Gastrocnemius medialis (tissue), 4 donors: ENCODE data around the gene ZDHHC14. TPM values are rescaled to one million over a fixed set of nuclear protein-coding genes. Genes with fewer than 3 reads are reported as not detected.

ENCODE experiments used
- ATAC-seq, 2 donors: fragments of 150-250 bp; one replicate each; pipeline ENCODE4 v1.9.1; 2016
- DNase-seq, 2 donors: peaks; one replicate each; pipeline ENCODE4 v3.0.0-alpha.2; 2019
- H3K27ac ChIP-seq, 4 donors: fragments of 200-600 bp; sonication (generic); 1 replicate in 1 of 4; 2 replicates in 3 of 4; pipeline ENCODE4 v1.5.1; 2016 to 2018; ENCODE audit warnings: mild to moderate bottlenecking in 2 of 4, moderate library complexity in 1 of 4
- H3K27me3 ChIP-seq, 3 donors: fragments of 200-600 bp; sonication (generic) in 2 of 3; 1 replicate in 1 of 3; 2 replicates in 2 of 3; pipeline versions ENCODE4 v1.5.1 to v1.6.0; 2016 to 2019; ENCODE audit warnings: mild to moderate bottlenecking in 1 of 3, moderate library complexity in 1 of 3
- H3K36me3 ChIP-seq, 2 donors: fragments of 200-600 bp; sonication (generic) in 1 of 2; one replicate each; pipeline ENCODE4 v1.5.1; 2017 to 2018
- H3K4me1 ChIP-seq, 2 donors: fragments of 200-600 bp; sonication (generic) in 1 of 2; one replicate each; pipeline ENCODE4 v1.5.1; 2016 to 2017; ENCODE audit warnings: mild to moderate bottlenecking in 2 of 2
- H3K4me3 ChIP-seq, 4 donors: fragments of 200-600 bp; sonication (generic) in 3 of 4; 1 replicate in 1 of 4; 2 replicates in 3 of 4; pipeline ENCODE4 v1.5.1; 2016 to 2019; ENCODE audit warnings: mild to moderate bottlenecking in 2 of 4
- H3K9me3 ChIP-seq, 3 donors: fragments of 200-600 bp; sonication (generic) in 2 of 3; 1 replicate in 1 of 3; 2 replicates in 2 of 3; pipeline ENCODE4 v1.5.1; 2016 to 2019
- CTCF ChIP-seq, 5 experiments: fragments of 450-650 bp in 3 of 5; fragments of 200-600 bp in 2 of 5; sonication (generic) in 2 of 5; IDR thresholded peaks in 4 of 5; conservative IDR thresholded peaks in 1 of 5; 1 replicate in 4 of 5; 2 replicates in 1 of 5; pipeline ENCODE4 v1.5.1; 2016 to 2019; ENCODE audit warnings: antibody characterized with exemption in 5 of 5, mild to moderate bottlenecking in 3 of 5, moderate library complexity in 3 of 5
- POLR2A ChIP-seq, 2 donors: fragments of 450-650 bp; IDR thresholded peaks; one replicate each; pipeline ENCODE4 v1.6.1; 2017; ENCODE audit warnings: antibody characterized with exemption in 2 of 2, mild to moderate bottlenecking in 2 of 2, moderate library complexity in 2 of 2
- in situ Hi-C, 4 donors: fragments of 200-750 bp; cut with MboI; loops; one replicate each; pipeline versions ENCODE4 v1.15.0 to v1.8.0; 2017; ENCODE audit warnings: low sequenced_read_pairs in 4 of 4
- intact Hi-C: fragments of 100-400 bp; cut with DNase I; formaldehyde crosslinking; loops from one replicate; pipeline ENCODE4 v1.15.1; 2023; ENCODE audit warnings: low total_unique reads
- total RNA-seq, 4 donors: library from RNA; depleted of rRNA; stranded (reverse); fragments of >200 nt; gene quantifications; one replicate each; pipeline versions ENCODE4 v1.1.0 to v1.2.3, GENCODE V29; 2016

The ZDHHC14 gene
- total RNA-seq, 4 donors from 2014 or later = 3.7 to 7.7 (median 5.9) TPM

GRCh38 chr6:157676241-157676640 is 295.3 kb downstream of the ZDHHC14 start:
- intact Hi-C loops (no loop called here), in situ Hi-C loops (no loop called here)
- ATAC-seq (no peak), DNase-seq (no peak)
- no peak for TF ChIP-seq POLR2A (IDR thresholded peaks at IDR 0.05)
- TF ChIP-seq CTCF (IDR thresholded peaks at IDR 0.05 in 4 of 5, conservative IDR thresholded peaks at IDR 0.05 in 1 of 5) = no peak
- Histone ChIP-seq H3K4me1 (no peaks in the 10 kb centered on the region), H3K9me3 (no peaks in the 10 kb centered on the region), H3K4me3 (no peak overlapping the region), H3K36me3 (peaks cover 0 to 9% of the 10 kb centered on the region in 2 donors), H3K27me3 (no peaks in the 10 kb centered on the region), H3K27ac (no peak overlapping the region)

- H3K4me1 ChIP-seq = no peaks in the 10 kb centered on the region
- DNase-seq (no peak), ATAC-seq (no peak)
- intact Hi-C loops = no loop called here
- no peak for TF ChIP-seq POLR2A (IDR thresholded peaks at IDR 0.05)
- no peak for TF ChIP-seq CTCF (IDR thresholded peaks at IDR 0.05 in 4 of 5, conservative IDR thresholded peaks at IDR 0.05 in 1 of 5)
- no peaks in the 10 kb centered on the region for H3K27me3 ChIP-seq
- H3K27ac ChIP-seq = no peak overlapping the region
- no peaks in the 10 kb centered on the region for H3K9me3 ChIP-seq
- in situ Hi-C loops = no loop called here
- no peak overlapping the region for H3K4me3 ChIP-seq
- H3K36me3 ChIP-seq = peaks cover 0 to 9% of the 10 kb centered on the region in 2 donors
These were observed 296.2 kb downstream of the ZDHHC14 start for GRCh38 chr6:157677235-157677634.

GRCh38 chr6:157679605-157680580 is 298.9 kb downstream of the ZDHHC14 start:
- intact Hi-C loops = no loop called here
- Histone ChIP-seq H3K9me3 (no peaks in the 10 kb centered on the region), H3K27ac (no peak overlapping the region), H3K36me3 (no peaks in the 10 kb centered on the region), H3K27me3 (no peaks in the 10 kb centered on the region), H3K4me1 (no peaks in the 10 kb centered on the region), H3K4me3 (no peak overlapping the region)
- TF ChIP-seq POLR2A (IDR thresholded peaks at IDR 0.05) = no peak
- ATAC-seq = no peak
- no peak for DNase-seq
- in situ Hi-C loops = no loop called here

GRCh38 chr6:157681041-157681650 is 300.2 kb downstream of the ZDHHC14 start:
- ATAC-seq = no peak
- in situ Hi-C loops = no loop called here

More at GRCh38 chr6:157681041-157681650, 300.2 kb downstream of the ZDHHC14 start:
- Histone ChIP-seq H3K9me3 (no peaks in the 10 kb centered on the region), H3K27me3 (no peaks in the 10 kb centered on the region), H3K36me3 (no peaks in the 10 kb centered on the region), H3K27ac (no peak overlapping the region), H3K4me3 (no peak overlapping the region), H3K4me1 (no peaks in the 10 kb centered on the region)
- TF ChIP-seq POLR2A (IDR thresholded peaks at IDR 0.05) (no peak), CTCF (IDR thresholded peaks at IDR 0.05 in 4 of 5, conservative IDR thresholded peaks at IDR 0.05 in 1 of 5) (no peak)
- intact Hi-C loops = no loop called here
- DNase-seq = no peak
